RWPE2 (cell line): ENCODE measurements around the gene TTC38.

Experiments
- ATAC-seq: fragments of 200-7000 bp; cut with Tn5 transposase; 3 replicates; pipeline ENCODE4 v1.9.1; 2021; ENCODE audit warnings: low read depth
- DNase-seq: peaks from one replicate; pipeline ENCODE4 v3.0.0-alpha.2; 2020; ENCODE audit warnings: low spot score
- H3K27ac ChIP-seq: fragments of 450-650 bp; 2 replicates; pipeline ENCODE4 v1.5.1; 2017; ENCODE audit warnings: mild to moderate bottlenecking; ENCODE audit not compliant: poor library complexity, severe bottlenecking
- H3K27me3 ChIP-seq: fragments of 250-450 bp; sonication (Bioruptor Pico); 2 replicates; pipeline ENCODE4 v1.5.1; 2021; ENCODE audit warnings: mild to moderate bottlenecking, moderate library complexity; ENCODE audit not compliant: insufficient read depth, poor library complexity, severe bottlenecking
- H3K36me3 ChIP-seq: fragments of 250-450 bp; sonication (Bioruptor Pico); 2 replicates; pipeline ENCODE4 v1.5.1; 2020; ENCODE audit warnings: low read depth, mild to moderate bottlenecking, moderate library complexity
- H3K4me1 ChIP-seq: fragments of 250-450 bp; sonication (Bioruptor Pico); 2 replicates; pipeline ENCODE4 v1.5.1; 2021; ENCODE audit warnings: mild to moderate bottlenecking, moderate library complexity; ENCODE audit not compliant: insufficient read depth, poor library complexity, severe bottlenecking
- H3K4me3 ChIP-seq: fragments of 250-450 bp; sonication (Bioruptor Pico); 2 replicates; pipeline ENCODE4 v1.5.1; 2021; ENCODE audit warnings: mild to moderate bottlenecking, moderate library complexity; ENCODE audit not compliant: severe bottlenecking
- H3K9me3 ChIP-seq: fragments of 250-450 bp; sonication (Bioruptor Pico); 2 replicates; pipeline ENCODE4 v1.5.1; 2021; ENCODE audit warnings: mild to moderate bottlenecking, moderate library complexity; ENCODE audit not compliant: severe bottlenecking
- TF ChIP-seq, protein P1 (sequence below): fragments of 450-650 bp; IDR thresholded peaks from one replicate; pipeline ENCODE4 v1.5.1; 2017; ENCODE audit warnings: mild to moderate bottlenecking, moderate library complexity; ENCODE audit not compliant: poor library complexity, severe bottlenecking

The TTC38 gene

GRCh38 chr22:46280999-46281623, 13.3 kb downstream of the TTC38 start:
- Histone ChIP-seq H3K4me1 (no peaks in the 10 kb centered on the region), H3K4me3 (no peak overlapping the region), H3K27ac (no peak overlapping the region), H3K9me3 (no peaks in the 10 kb centered on the region), H3K36me3 (peaks cover 22% of the 10 kb centered on the region), H3K27me3 (no peaks in the 10 kb centered on the region)
- ATAC-seq (no peak), DNase-seq (no peak)
- TF ChIP-seq, protein P1, sequence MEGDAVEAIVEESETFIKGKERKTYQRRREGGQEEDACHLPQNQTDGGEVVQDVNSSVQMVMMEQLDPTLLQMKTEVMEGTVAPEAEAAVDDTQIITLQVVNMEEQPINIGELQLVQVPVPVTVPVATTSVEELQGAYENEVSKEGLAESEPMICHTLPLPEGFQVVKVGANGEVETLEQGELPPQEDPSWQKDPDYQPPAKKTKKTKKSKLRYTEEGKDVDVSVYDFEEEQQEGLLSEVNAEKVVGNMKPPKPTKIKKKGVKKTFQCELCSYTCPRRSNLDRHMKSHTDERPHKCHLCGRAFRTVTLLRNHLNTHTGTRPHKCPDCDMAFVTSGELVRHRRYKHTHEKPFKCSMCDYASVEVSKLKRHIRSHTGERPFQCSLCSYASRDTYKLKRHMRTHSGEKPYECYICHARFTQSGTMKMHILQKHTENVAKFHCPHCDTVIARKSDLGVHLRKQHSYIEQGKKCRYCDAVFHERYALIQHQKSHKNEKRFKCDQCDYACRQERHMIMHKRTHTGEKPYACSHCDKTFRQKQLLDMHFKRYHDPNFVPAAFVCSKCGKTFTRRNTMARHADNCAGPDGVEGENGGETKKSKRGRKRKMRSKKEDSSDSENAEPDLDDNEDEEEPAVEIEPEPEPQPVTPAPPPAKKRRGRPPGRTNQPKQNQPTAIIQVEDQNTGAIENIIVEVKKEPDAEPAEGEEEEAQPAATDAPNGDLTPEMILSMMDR: no peak

GRCh38 chr22:46281866-46282678, 14.3 kb downstream of the TTC38 start:
- Histone ChIP-seq H3K27me3 (no peaks in the 10 kb centered on the region), H3K4me1 (no peaks in the 10 kb centered on the region), H3K4me3 (no peak overlapping the region), H3K36me3 (peaks cover 22% of the 10 kb centered on the region), H3K27ac (no peak overlapping the region), H3K9me3 (no peaks in the 10 kb centered on the region)
- no peak for DNase-seq
- TF ChIP-seq, protein P1: no peak
- ATAC-seq: no peak

GRCh38 chr22:46286006-46286405, 18.2 kb downstream of the TTC38 start:
- peaks cover 14% of the 10 kb centered on the region for H3K36me3 ChIP-seq
- H3K27ac ChIP-seq: no peak overlapping the region
- H3K4me1 ChIP-seq: no peaks in the 10 kb centered on the region
- H3K4me3 ChIP-seq: no peak overlapping the region
- H3K9me3 ChIP-seq: no peaks in the 10 kb centered on the region
- no peaks in the 10 kb centered on the region for H3K27me3 ChIP-seq
- ATAC-seq (no peak), DNase-seq (no peak)
- TF ChIP-seq, protein P1: no peak

DNA sequence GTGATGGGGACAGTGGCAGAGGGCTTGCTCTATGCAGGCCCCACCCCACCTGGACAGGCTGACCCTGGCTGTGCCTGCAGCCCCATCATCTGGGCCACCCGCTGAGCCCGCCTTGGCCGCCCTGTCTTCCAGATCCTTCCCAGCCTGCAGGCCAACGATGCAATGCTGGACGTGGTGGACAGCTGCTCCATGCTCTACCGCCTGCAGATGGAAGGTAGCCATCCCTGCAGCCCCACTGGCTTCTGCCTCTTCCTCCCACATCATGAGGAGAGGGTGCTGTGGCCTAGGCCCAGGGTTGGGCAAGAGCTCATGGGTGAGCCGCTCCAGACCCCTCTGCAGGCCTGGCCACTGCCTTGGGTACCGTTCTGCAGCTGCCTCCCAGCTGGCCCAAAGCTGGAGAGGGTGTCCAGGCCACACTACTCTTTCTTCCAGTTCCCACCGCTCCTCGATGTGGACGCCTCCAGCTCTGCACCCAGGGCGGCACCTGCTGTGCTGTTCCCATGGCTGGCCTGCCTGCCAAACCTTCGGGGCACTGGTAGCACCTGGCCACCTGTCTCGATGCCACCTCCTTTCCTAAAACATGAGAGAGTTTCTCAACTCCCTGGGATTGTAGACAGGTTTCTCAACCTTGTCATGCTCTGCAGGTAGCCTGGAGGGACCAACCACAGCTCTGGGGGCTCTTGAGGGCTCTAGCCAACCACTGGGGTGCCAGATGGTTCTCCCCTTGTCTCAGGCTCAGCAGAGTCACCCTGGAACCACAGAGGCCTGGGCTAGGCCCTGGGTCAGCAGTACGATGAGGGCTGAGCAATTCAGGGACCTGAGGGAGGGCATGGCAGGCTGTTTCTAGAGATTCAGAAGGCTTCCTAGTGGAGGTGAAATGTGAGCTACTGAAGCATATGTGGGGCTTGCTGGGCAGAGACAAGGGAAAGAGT, 19.4 kb downstream of the TTC38 start:
- H3K4me3 ChIP-seq: no peak overlapping the region
- ATAC-seq (no peak), DNase-seq (no peak)
- no peaks in the 10 kb centered on the region for H3K4me1 ChIP-seq
- H3K36me3 ChIP-seq: peaks cover 16% of the 10 kb centered on the region
- H3K27me3 ChIP-seq: no peaks in the 10 kb centered on the region
- TF ChIP-seq, protein P1: no peak
- H3K27ac ChIP-seq: no peak overlapping the region
- no peaks in the 10 kb centered on the region for H3K9me3 ChIP-seq
